RWPE2 (cell line): ENCODE measurements around the gene SETX.

Source experiments
- ATAC-seq: fragments of 200-7000 bp; cut with Tn5 transposase; 3 replicates; pipeline ENCODE4 v1.9.1; 2021; ENCODE audit warnings: low read depth
- DNase-seq: peaks from one replicate; pipeline ENCODE4 v3.0.0-alpha.2; 2020; ENCODE audit warnings: low spot score
- H3K27ac ChIP-seq: fragments of 450-650 bp; 2 replicates; pipeline ENCODE4 v1.5.1; 2017; ENCODE audit warnings: mild to moderate bottlenecking; ENCODE audit not compliant: poor library complexity, severe bottlenecking
- H3K27me3 ChIP-seq: fragments of 250-450 bp; sonication (Bioruptor Pico); 2 replicates; pipeline ENCODE4 v1.5.1; 2021; ENCODE audit warnings: mild to moderate bottlenecking, moderate library complexity; ENCODE audit not compliant: insufficient read depth, poor library complexity, severe bottlenecking
- H3K36me3 ChIP-seq: fragments of 250-450 bp; sonication (Bioruptor Pico); 2 replicates; pipeline ENCODE4 v1.5.1; 2020; ENCODE audit warnings: low read depth, mild to moderate bottlenecking, moderate library complexity
- H3K4me1 ChIP-seq: fragments of 250-450 bp; sonication (Bioruptor Pico); 2 replicates; pipeline ENCODE4 v1.5.1; 2021; ENCODE audit warnings: mild to moderate bottlenecking, moderate library complexity; ENCODE audit not compliant: insufficient read depth, poor library complexity, severe bottlenecking
- H3K4me3 ChIP-seq: fragments of 250-450 bp; sonication (Bioruptor Pico); 2 replicates; pipeline ENCODE4 v1.5.1; 2021; ENCODE audit warnings: mild to moderate bottlenecking, moderate library complexity; ENCODE audit not compliant: severe bottlenecking
- H3K9me3 ChIP-seq: fragments of 250-450 bp; sonication (Bioruptor Pico); 2 replicates; pipeline ENCODE4 v1.5.1; 2021; ENCODE audit warnings: mild to moderate bottlenecking, moderate library complexity; ENCODE audit not compliant: severe bottlenecking
- CTCF ChIP-seq: fragments of 450-650 bp; IDR thresholded peaks from one replicate; pipeline ENCODE4 v1.5.1; 2017; ENCODE audit warnings: mild to moderate bottlenecking, moderate library complexity; ENCODE audit not compliant: poor library complexity, severe bottlenecking

The SETX gene

GRCh38 chr9:132231019-132231701 lies 123.6 kb downstream of the SETX start:
- Histone ChIP-seq H3K27me3 (no peaks in the 10 kb centered on the region), H3K36me3 (no peaks in the 10 kb centered on the region), H3K27ac (no peak overlapping the region), H3K4me1 (no peaks in the 10 kb centered on the region), H3K9me3 (no peaks in the 10 kb centered on the region), H3K4me3 (no peak overlapping the region)
- peak; percentile 41 for DNase-seq
- TF ChIP-seq CTCF, result no peak
- no peak for ATAC-seq

- no peaks in the 10 kb centered on the region for H3K27me3 ChIP-seq
- H3K27ac ChIP-seq, result no peak overlapping the region
- no peaks in the 10 kb centered on the region for H3K36me3 ChIP-seq
- DNase-seq (no peak), ATAC-seq (no peak)
- H3K4me1 ChIP-seq, result no peaks in the 10 kb centered on the region
- H3K4me3 ChIP-seq, result no peak overlapping the region
- no peak for TF ChIP-seq CTCF
- H3K9me3 ChIP-seq, result no peaks in the 10 kb centered on the region
These were observed 124.2 kb downstream of the SETX start for GRCh38 chr9:132230605-132231004.

DNA sequence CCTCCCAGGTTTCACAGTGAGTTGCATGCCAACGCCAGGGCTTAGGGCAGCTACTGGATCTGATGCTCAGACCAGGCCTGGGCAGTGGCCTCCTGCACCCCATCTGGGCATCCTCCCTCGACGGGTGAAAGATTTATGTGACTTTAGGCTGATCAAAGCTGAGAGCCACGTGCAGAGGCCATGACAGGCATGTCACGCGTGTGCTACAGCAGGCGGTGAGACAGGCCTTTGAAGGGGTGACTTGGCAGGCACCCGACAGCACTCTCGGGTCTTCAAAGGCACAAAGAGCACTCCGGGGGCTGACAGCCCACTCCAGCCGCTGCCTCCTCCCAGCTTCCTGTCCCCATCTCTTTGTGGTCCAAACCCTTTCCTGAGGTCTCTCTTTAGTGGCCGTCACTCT lies 126.7 kb downstream of the SETX start:
- H3K4me3 ChIP-seq, result no peak overlapping the region
- H3K27ac ChIP-seq, result no peak overlapping the region
- ATAC-seq (no peak), DNase-seq (no peak)
- H3K4me1 ChIP-seq, result no peaks in the 10 kb centered on the region
- no peaks in the 10 kb centered on the region for H3K36me3 ChIP-seq
- peaks cover 10% of the 10 kb centered on the region for H3K27me3 ChIP-seq
- no peaks in the 10 kb centered on the region for H3K9me3 ChIP-seq
- TF ChIP-seq CTCF, result no peak

DNA sequence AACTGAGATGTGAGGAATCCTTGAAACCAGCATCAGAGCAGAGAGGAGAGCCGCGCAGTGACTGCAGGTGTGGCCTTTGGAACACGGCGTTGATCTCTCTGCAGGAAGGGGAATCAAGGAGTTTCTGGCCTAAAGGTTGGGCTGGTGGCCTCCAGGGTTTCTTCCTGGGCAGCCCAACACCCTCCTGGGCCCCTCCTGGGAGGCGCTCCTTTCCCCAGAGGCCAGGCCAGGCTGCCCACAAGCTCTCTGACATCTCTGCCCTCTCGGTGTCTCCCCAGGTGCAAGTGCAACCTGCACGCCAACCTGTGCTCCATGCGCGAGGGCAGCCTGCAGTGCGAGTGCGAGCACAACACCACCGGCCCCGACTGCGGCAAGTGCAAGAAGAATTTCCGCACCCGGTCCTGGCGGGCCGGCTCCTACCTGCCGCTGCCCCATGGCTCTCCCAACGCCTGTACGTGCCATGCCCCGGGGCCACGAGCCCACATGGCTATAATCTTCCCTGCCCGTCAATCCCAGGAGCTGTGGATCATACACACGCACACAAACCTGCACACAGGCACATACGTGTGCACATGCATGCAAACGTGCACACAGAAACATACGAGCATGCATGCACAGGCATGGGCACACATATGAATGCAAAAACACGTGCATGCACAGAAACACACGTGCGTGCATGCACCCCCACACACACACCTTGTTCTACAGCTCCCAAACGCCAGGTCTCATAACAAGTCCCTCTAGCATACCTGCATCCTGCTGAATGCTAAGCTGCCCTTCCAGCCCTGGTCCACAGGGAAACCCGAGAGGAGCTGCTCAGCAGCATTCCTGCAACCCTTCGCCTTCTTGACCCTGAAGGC lies 128.0 kb downstream of the SETX start:
- peaks cover 14% of the 10 kb centered on the region for H3K27me3 ChIP-seq
- DNase-seq, result no peak

More for the DNA sequence above, 128.0 kb downstream of the SETX start:
- no peak for TF ChIP-seq CTCF
- no peak overlapping the region for H3K4me3 ChIP-seq
- no peak for ATAC-seq
- H3K27ac ChIP-seq, result no peak overlapping the region
- H3K36me3 ChIP-seq, result no peaks in the 10 kb centered on the region
- H3K4me1 ChIP-seq, result no peaks in the 10 kb centered on the region
- no peaks in the 10 kb centered on the region for H3K9me3 ChIP-seq
